Measurements from ENCODE around the gene SHB. TPM values are rescaled to one million over a fixed set of nuclear protein-coding genes. Genes with fewer than 3 reads are reported as not detected.
"Not testable (repeated sequence)": the region's sequence is repeated elsewhere in the genome, so short reads cannot be mapped to it uniquely, and the experiment has no call there.

Gene SHB
- total RNA-seq, 2 experiments from 2014 or later: 2.8 to 3.2 TPM

DNA sequence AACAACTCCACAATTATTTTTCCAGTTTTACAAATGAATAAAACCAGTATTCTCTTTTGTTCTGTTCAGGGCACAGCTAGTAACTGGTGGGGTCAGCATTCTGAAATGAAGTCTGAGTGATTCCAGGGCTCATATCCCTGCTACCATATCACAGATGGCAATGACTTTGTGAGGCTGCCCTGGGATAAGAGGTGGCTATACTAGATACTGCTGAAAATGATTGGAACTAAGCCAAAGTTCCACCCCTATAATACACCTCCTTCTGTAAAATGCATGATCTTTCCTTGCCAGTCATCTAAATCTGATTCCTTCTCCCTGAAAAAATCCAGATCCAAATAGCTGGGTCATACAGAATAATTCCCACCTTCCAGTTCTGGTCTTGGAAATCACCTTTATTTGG is 179.5 kb downstream of the SHB start:
- H3K9me3 Mint-ChIP-seq: no peaks in the 10 kb centered on the region
- ATAC-seq: no peak
- no peak overlapping the region for H3K27ac Mint-ChIP-seq
- peaks cover 6% of the 10 kb centered on the region for H3K4me1 Mint-ChIP-seq (ENCODE audit: low read depth)
- ChIA-PET CTCF (no interaction called here), POLR2A (no interaction called here)
- intact Hi-C loops (cut with micrococcal nuclease): no loop called here
- no peaks in the 10 kb centered on the region for H3K27me3 Mint-ChIP-seq
- H3K4me3 Mint-ChIP-seq: no peak overlapping the region
- peaks cover 52% of the 10 kb centered on the region for H3K36me3 Mint-ChIP-seq (ENCODE audit: low read depth)
- DNase-seq: no peak
- TF ChIP-seq CTCF (IDR thresholded peaks at IDR 0.05): no peak

- POLR2A ChIA-PET; CTCF ChIA-PET; H3K4me3 Mint-ChIP-seq; intact Hi-C loops (cut with micrococcal nuclease); H3K9me3 Mint-ChIP-seq; H3K27me3 Mint-ChIP-seq; DNase-seq; H3K27ac Mint-ChIP-seq; ATAC-seq; H3K4me1 Mint-ChIP-seq (ENCODE audit: low read depth): not testable (repeated sequence)
- peaks cover 42% of the 10 kb centered on the region for H3K36me3 Mint-ChIP-seq (ENCODE audit: low read depth)
Measured at GRCh38 chr9:37887977-37888583, 180.9 kb downstream of the SHB start.

- TF ChIP-seq CTCF (IDR thresholded peaks at IDR 0.05): no peak
- Mint-ChIP-seq H3K27me3 (no peaks in the 10 kb centered on the region), H3K4me3 (no peak overlapping the region), H3K27ac (no peak overlapping the region), H3K36me3 (ENCODE audit: low read depth) (peaks cover 31% of the 10 kb centered on the region), H3K9me3 (no peaks in the 10 kb centered on the region), H3K4me1 (ENCODE audit: low read depth) (peaks cover 9% of the 10 kb centered on the region)
- intact Hi-C loops (cut with micrococcal nuclease): no loop called here
- CTCF ChIA-PET: interaction anchor here (0.7 to 1.0 kb wide), 2 partner anchors 24 to 133 kb away, joined by 3 to 4 read pairs; no protein-coding TSS in a partner anchor
- POLR2A ChIA-PET: no interaction called here
- no peak for ATAC-seq
- DNase-seq: no peak
Measured at GRCh38 chr9:37880916-37881479, 188.0 kb downstream of the SHB start.

GRCh38 chr9:37876376-37876775 is 192.7 kb downstream of the SHB start:
- DNase-seq: no peak
- peaks cover 20% of the 10 kb centered on the region for H3K36me3 Mint-ChIP-seq (ENCODE audit: low read depth)
- no peaks in the 10 kb centered on the region for H3K27me3 Mint-ChIP-seq
- no peaks in the 10 kb centered on the region for H3K4me1 Mint-ChIP-seq (ENCODE audit: low read depth)
- POLR2A ChIA-PET: no interaction called here
- H3K27ac Mint-ChIP-seq: no peak overlapping the region
- intact Hi-C loops (cut with micrococcal nuclease): no loop called here
- no peak for TF ChIP-seq CTCF (IDR thresholded peaks at IDR 0.05)
- H3K4me3 Mint-ChIP-seq: no peak overlapping the region
- ATAC-seq: no peak
- CTCF ChIA-PET: interaction anchor here (0.8 kb wide), 1 partner anchor 17 kb away, joined by 3 read pairs; no protein-coding TSS in a partner anchor
- no peaks in the 10 kb centered on the region for H3K9me3 Mint-ChIP-seq

DNA sequence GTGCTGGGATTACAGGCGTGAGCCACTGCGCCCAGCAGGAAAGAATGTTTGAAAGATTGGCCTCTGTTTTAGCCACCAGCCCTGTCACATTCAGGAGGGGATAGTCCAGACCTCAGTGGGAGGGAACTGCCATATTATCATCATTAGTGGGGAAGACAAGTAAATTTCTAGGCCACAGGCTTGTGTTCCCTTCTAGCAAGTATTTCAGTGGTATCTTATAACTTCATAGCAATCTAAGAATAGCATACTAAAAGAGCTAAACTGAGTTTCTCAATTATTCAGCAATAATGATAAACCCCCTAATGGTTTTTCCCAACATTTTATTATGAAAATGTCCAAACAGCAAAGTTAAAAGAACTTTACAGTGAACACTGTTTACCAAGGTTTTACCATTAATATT is 195.1 kb downstream of the SHB start:
- intact Hi-C loops (cut with micrococcal nuclease): no loop called here
- Mint-ChIP-seq H3K4me3 (no peak overlapping the region), H3K27me3 (no peaks in the 10 kb centered on the region), H3K4me1 (ENCODE audit: low read depth) (no peaks in the 10 kb centered on the region), H3K9me3 (no peaks in the 10 kb centered on the region), H3K27ac (no peak overlapping the region), H3K36me3 (ENCODE audit: low read depth) (peaks cover 12% of the 10 kb centered on the region)
- TF ChIP-seq CTCF (IDR thresholded peaks at IDR 0.05): no peak
- ChIA-PET POLR2A (no interaction called here), CTCF (interaction anchor here (0.7 kb wide), 1 partner anchor 149 kb away, joined by 3 read pairs; no protein-coding TSS in a partner anchor)
- DNase-seq (no peak), ATAC-seq (no peak)
